HEK293T (cell line): ENCODE data around the gene RBM10.

Source experiments
- CTCF ChIA-PET: fragments of 350-600 bp; formaldehyde crosslinking; extraction: SDS; loops from one replicate; lab custom pipeline; 2021; ENCODE audit warnings: antibody characterized with exemption, inconsistent platforms; lab: Yijun Ruan, JAX
- POLR2A ChIA-PET: fragments of 350-600 bp; formaldehyde crosslinking; extraction: SDS; loops from one replicate; lab custom pipeline; 2020; ENCODE audit warnings: antibody characterized with exemption, inconsistent platforms; lab: Yijun Ruan, JAX
- DNase-seq: peaks from one replicate; pipeline ENCODE4 v3.0.0; 2012; ENCODE audit warnings: mixed read lengths; ENCODE audit errors: extremely low spot score
- ARNT ChIP-seq: fragments of 450-650 bp; IDR thresholded peaks from 2 replicates; pipeline ENCODE4 v1.6.1; 2017; ENCODE audit warnings: mild to moderate bottlenecking
- BHLHE40 ChIP-seq: fragments of 450-650 bp; IDR thresholded peaks from 2 replicates; pipeline ENCODE4 v1.6.1; 2016; ENCODE audit warnings: mild to moderate bottlenecking, moderate library complexity, borderline replicate concordance
- CTBP1 ChIP-seq: fragments of 450-650 bp; IDR thresholded peaks from 2 replicates; pipeline ENCODE4 v1.6.1; 2016; ENCODE audit warnings: borderline replicate concordance
- ELF4 ChIP-seq: fragments of 450-650 bp; IDR thresholded peaks from 2 replicates; pipeline ENCODE4 v1.6.1; 2017; ENCODE audit warnings: antibody characterized with exemption
- FOXA1 ChIP-seq: fragments of 450-650 bp; IDR thresholded peaks from 2 replicates; pipeline ENCODE4 v1.6.1; 2016; ENCODE audit warnings: mild to moderate bottlenecking
- FOXK2 ChIP-seq: fragments of 450-650 bp; IDR thresholded peaks from 2 replicates; pipeline ENCODE4 v1.6.1; 2016; ENCODE audit warnings: mild to moderate bottlenecking
- FOXM1 ChIP-seq: fragments of 450-650 bp; IDR thresholded peaks from 2 replicates; pipeline ENCODE4 v1.6.1; 2017; ENCODE audit warnings: mild to moderate bottlenecking, borderline replicate concordance
- HDGF ChIP-seq: fragments of 450-650 bp; IDR thresholded peaks from 2 replicates; pipeline ENCODE4 v1.6.1; 2017; ENCODE audit warnings: antibody characterized with exemption, borderline replicate concordance
- L3MBTL2 ChIP-seq: fragments of 450-650 bp; conservative IDR thresholded peaks from 2 replicates; pipeline ENCODE4 v1.6.1; 2016; ENCODE audit warnings: mild to moderate bottlenecking
- LEF1 ChIP-seq: fragments of 450-650 bp; IDR thresholded peaks from 2 replicates; pipeline ENCODE4 v1.6.1; 2017; ENCODE audit warnings: mild to moderate bottlenecking, borderline replicate concordance
- NFRKB ChIP-seq: fragments of 450-650 bp; IDR thresholded peaks from 2 replicates; pipeline ENCODE4 v1.6.1; 2016; ENCODE audit warnings: mild to moderate bottlenecking, moderate library complexity
- SP1 ChIP-seq: fragments of 450-650 bp; IDR thresholded peaks from 2 replicates; pipeline ENCODE4 v1.6.1; 2017
- SUZ12 ChIP-seq: fragments of 450-650 bp; IDR thresholded peaks from 2 replicates; pipeline ENCODE4 v1.6.1; 2016; ENCODE audit warnings: mild to moderate bottlenecking
- TARDBP ChIP-seq: fragments of 450-650 bp; IDR thresholded peaks from 2 replicates; pipeline ENCODE4 v1.6.1; 2016
- ZNF384 ChIP-seq: fragments of 450-650 bp; IDR thresholded peaks from 2 replicates; pipeline ENCODE4 v1.6.1; 2016
- TF ChIP-seq, protein P1 (sequence below): fragments of 450-650 bp; IDR thresholded peaks from 2 replicates; pipeline ENCODE4 v1.6.1; 2016

The RBM10 gene

DNA sequence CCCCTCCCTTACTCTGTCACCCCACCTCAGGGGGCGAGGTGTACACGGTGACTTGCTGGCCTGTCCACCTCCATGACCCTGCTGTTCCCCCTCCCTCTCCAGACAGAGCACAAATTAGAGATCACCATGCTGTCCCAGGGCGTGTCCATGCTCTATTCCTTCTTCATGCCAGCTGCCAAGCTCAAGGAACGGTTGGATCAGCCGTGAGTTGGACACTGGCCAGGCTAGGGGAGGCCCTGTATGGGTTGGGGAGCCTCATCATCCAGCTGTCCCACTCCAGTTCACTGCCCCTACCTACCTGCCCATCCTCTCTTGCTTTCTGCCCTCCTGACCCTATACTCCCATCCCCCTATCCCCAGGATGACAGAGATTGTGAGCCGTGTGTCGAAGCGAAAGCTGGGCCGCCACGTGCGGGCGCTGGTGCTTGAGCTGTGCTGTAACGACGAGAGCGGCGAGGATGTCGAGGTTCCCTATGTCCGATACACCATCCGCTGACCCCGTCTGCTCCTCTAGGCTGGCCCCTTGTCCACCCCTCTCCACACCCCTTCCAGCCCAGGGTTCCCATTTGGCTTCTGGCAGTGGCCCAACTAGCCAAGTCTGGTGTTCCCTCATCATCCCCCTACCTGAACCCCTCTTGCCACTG lies 69.5 kb downstream of the RBM10 start:
- no peak for DNase-seq
- POLR2A ChIA-PET, result no interaction called here
- CTCF ChIA-PET, result no interaction called here
- TF ChIP-seq SP1, result no peak
- no peak for TF ChIP-seq CTBP1
- TF ChIP-seq, protein P1, sequence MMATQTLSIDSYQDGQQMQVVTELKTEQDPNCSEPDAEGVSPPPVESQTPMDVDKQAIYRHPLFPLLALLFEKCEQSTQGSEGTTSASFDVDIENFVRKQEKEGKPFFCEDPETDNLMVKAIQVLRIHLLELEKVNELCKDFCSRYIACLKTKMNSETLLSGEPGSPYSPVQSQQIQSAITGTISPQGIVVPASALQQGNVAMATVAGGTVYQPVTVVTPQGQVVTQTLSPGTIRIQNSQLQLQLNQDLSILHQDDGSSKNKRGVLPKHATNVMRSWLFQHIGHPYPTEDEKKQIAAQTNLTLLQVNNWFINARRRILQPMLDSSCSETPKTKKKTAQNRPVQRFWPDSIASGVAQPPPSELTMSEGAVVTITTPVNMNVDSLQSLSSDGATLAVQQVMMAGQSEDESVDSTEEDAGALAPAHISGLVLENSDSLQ, result no peak
- TF ChIP-seq HDGF, result no peak
- TF ChIP-seq NFRKB, result no peak
- TF ChIP-seq L3MBTL2, result no peak

DNA sequence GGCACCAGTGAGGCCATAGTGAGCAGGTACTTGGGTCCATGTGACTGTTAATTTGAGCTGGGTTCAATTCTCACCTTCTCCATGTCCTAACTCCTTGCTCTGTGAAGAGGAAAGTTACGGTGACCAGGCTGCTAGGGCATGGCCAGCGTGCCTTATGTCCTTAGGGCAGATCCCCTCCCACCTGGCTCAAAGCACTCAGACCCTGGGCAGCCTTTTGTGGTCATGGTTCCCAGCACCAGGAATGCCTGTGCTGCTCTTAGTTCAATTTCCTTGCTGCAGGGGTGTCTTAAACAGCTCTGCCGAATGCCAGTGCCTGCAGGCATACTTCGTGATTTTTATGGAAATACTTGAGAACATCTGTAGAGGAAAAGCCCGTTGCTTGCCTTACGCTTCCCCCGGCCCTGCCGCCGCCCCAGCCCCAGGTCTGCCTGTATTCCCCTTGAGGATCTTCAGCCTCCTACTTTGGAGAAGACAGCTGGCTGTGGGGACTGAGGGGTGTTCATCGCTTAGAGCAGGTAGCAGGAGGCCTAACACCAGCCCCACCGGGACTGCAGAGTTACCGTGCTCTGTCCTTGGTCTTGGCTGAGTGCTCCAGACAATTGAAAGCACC lies 70.4 kb downstream of the RBM10 start:
- TF ChIP-seq FOXK2 (no peak), ELF4 (no peak), FOXA1 (no peak), SUZ12 (no peak), FOXM1 (no peak), NFRKB (no peak), LEF1 (no peak), BHLHE40 (no peak), L3MBTL2 (no peak), CTBP1 (no peak), SP1 (no peak), HDGF (no peak), TARDBP (no peak)
- TF ChIP-seq, protein P1, result no peak
- CTCF ChIA-PET, result no interaction called here
- POLR2A ChIA-PET, result interaction anchor here (1.3 kb wide), 1 partner anchor 14 kb away, joined by 3 read pairs; no protein-coding TSS in a partner anchor
- no peak for DNase-seq

DNA sequence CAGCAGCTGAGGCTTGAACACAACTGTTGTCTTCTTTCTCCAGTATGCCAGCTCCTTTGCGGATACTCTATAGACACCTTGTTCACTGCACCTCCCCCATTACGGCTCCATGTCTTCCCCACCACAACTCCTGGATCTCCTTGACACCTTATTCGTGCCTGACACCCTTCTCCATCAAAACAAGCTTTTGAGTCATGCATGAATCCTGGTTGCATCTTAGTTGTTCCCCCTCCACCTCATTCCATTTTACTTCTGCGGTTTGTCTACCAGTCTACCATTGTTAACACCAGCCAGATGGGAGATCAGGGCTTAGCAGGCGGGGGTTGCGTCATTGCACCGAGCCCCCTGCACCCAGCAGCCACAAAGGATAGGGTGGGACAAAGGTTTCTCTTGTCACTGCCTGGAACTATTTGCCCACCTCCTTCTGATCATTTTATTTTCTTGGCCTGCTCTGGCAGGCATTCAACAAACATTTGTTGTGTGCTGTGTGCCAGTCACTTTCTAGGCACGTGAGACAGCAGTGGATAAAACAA lies 71.4 kb downstream of the RBM10 start:
- no peak for DNase-seq
- POLR2A ChIA-PET, result interaction anchor here (1.3 to 1.7 kb wide), 2 partner anchors 15 to 145 kb away, joined by 3 to 8 read pairs; no protein-coding TSS in a partner anchor
- TF ChIP-seq FOXK2 (no peak), BHLHE40 (no peak), HDGF (no peak), CTBP1 (no peak), TARDBP (no peak), SP1 (no peak), FOXA1 (no peak), ELF4 (no peak), LEF1 (no peak), NFRKB (no peak), L3MBTL2 (no peak), ZNF384 (no peak), ARNT (no peak), FOXM1 (no peak), SUZ12 (no peak)
- TF ChIP-seq, protein P1, result no peak
- CTCF ChIA-PET, result interaction anchor here (0.6 kb wide), 1 partner anchor 98 kb away, joined by 3 read pairs; no protein-coding TSS in a partner anchor

DNA sequence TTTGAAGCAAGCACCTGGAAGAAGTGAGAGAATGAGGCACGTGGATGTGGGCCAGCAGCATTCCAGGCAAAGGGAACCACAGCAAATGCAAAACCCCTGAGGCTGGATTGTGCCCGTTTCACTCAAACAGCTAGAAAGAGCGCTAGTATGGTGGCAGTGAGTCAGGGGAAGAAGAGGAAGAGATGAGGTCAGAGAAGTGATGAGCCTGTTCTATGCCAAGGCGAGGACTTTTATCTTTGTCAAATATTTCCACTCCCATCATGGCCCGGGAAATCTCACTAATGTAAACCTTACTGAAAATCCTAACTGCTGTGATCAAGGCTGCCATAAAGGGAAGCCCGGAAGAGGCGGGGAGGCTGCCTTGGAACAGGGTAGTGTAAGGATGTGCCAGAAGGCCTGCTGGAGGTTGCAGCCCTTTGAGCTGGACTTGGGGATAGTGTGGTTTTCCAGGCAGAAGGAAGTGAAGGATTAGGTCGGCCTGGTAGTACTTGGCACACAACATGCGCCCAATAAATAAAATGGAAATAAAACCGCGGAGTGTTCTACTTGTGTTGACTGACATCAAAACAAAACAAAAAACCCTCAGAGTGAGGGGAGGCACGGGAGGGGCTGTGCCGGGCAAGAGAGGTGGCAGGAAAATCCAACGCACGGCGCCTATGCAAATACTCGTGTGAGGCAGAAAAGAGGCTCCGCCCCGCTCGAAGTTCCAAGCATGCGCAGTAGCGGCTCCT lies 72.3 kb downstream of the RBM10 start:
- ChIA-PET CTCF (interaction anchor here (0.6 to 1.0 kb wide), 5 partner anchors 95 to 306 kb away, joined by 3 to 5 read pairs (median 3); no protein-coding TSS in a partner anchor), POLR2A (interaction anchor here (0.6 to 1.7 kb wide), 12 partner anchors 11 to 167 kb away, joined by 3 to 21 read pairs (median 4); partner anchors contain the start of genes NDUFB11, RBM10 and USP11)
- no peak for TF ChIP-seq CTBP1
- no peak for TF ChIP-seq FOXK2
- peak; percentile 18; the same call in 1 of the 2 replicates for TF ChIP-seq ELF4
- no peak for TF ChIP-seq ARNT
- DNase-seq, result peak; percentile 32

GRCh38 chrX:47217852-47218279 lies 72.8 kb downstream of the RBM10 start:
- ChIA-PET CTCF (interaction anchor here (0.7 to 1.0 kb wide), 4 partner anchors 95 to 305 kb away, joined by 3 to 5 read pairs (median 4); no protein-coding TSS in a partner anchor), POLR2A (interaction anchor here (0.6 to 1.7 kb wide), 12 partner anchors 10 to 167 kb away, joined by 3 to 21 read pairs (median 4); partner anchors contain the start of genes NDUFB11, RBM10 and USP11)
- DNase-seq, result peak; percentile 93
- TF ChIP-seq FOXM1, result no peak
- TF ChIP-seq TARDBP, result no peak
- no peak for TF ChIP-seq FOXK2
- TF ChIP-seq SUZ12, result no peak
- TF ChIP-seq, protein P1, result peak; percentile 98
- no peak for TF ChIP-seq L3MBTL2
- no peak for TF ChIP-seq ZNF384
